Stimulated activated CD8-positive, alpha-beta memory T cell treated with anti-CD3 and anti-CD28 coated beads, Interleukin-12 subunit alpha, Interleukin-12 subunit beta, amount 100 ng/mL, for 24 hours (primary cell): ENCODE measurements around the gene HERC5.
"Not testable (repeated sequence)": the region's sequence is repeated elsewhere in the genome, so short reads cannot be mapped to it uniquely, and the experiment has no call there.

Source experiments
- DNase-seq: peaks from one replicate; pipeline ENCODE4 v3.0.0-alpha.2; 2020; ENCODE audit errors: extremely low read depth

Gene HERC5

GRCh38 chr4:88456670-88457306, at the start of gene HERC5:
HERC5 (plus strand) TSS chr4:88457119; CDS start chr4:88457270, 151 bp downstream.
- DNase-seq, result peak; percentile 71

- DNase-seq, result no peak
Measured at GRCh38 chr4:88409206-88409605, 47.7 kb upstream of the HERC5 start.

- no peak for DNase-seq
Measured at GRCh38 chr4:88409789-88410188, 47.1 kb upstream of the HERC5 start.

- no peak for DNase-seq
Measured at GRCh38 chr4:88411491-88412096, 45.3 kb upstream of the HERC5 start.

GRCh38 chr4:88413801-88414200, 43.1 kb upstream of the HERC5 start:
- DNase-seq, result no peak

- DNase-seq, result no peak
Measured at GRCh38 chr4:88414755-88415154, 42.2 kb upstream of the HERC5 start.

GRCh38 chr4:88415982-88416381, 40.9 kb upstream of the HERC5 start:
- no peak for DNase-seq

GRCh38 chr4:88418411-88418810, 38.5 kb upstream of the HERC5 start:
- DNase-seq, result no peak

GRCh38 chr4:88419874-88420273, 37.0 kb upstream of the HERC5 start:
- DNase-seq, result no peak

- DNase-seq, result no peak
Measured at GRCh38 chr4:88420844-88421243, 36.1 kb upstream of the HERC5 start.

- DNase-seq, result no peak
Measured at GRCh38 chr4:88422403-88422802, 34.5 kb upstream of the HERC5 start.

GRCh38 chr4:88429401-88429800, 27.5 kb upstream of the HERC5 start:
- no peak for DNase-seq

- no peak for DNase-seq
Measured at GRCh38 chr4:88435987-88436693, 20.8 kb upstream of the HERC5 start.

- DNase-seq, result not testable (repeated sequence)
Measured at GRCh38 chr4:88437873-88438272, 19.0 kb upstream of the HERC5 start.

- no peak for DNase-seq
Measured at GRCh38 chr4:88439161-88439760, 17.7 kb upstream of the HERC5 start.

GRCh38 chr4:88440146-88440545, 16.8 kb upstream of the HERC5 start:
- no peak for DNase-seq

GRCh38 chr4:88441696-88442095, 15.2 kb upstream of the HERC5 start:
- DNase-seq, result no peak

GRCh38 chr4:88442689-88443191, 14.2 kb upstream of the HERC5 start:
- no peak for DNase-seq

- no peak for DNase-seq
Measured at GRCh38 chr4:88443486-88443885, 13.4 kb upstream of the HERC5 start.

- no peak for DNase-seq
Measured at GRCh38 chr4:88445252-88445651, 11.7 kb upstream of the HERC5 start.

- no peak for DNase-seq
Measured at GRCh38 chr4:88446124-88446523, 10.8 kb upstream of the HERC5 start.

GRCh38 chr4:88447371-88448095, 9.4 kb upstream of the HERC5 start:
- no peak for DNase-seq
